ENCODE results near the gene WDPCP. TPM values are rescaled to one million over a fixed set of nuclear protein-coding genes. Genes with fewer than 3 reads are reported as not detected.

Gene WDPCP
- total and polyA plus RNA-seq, 2 of the 8 experiments (the other 6 are each of a cell fraction or from before 2014, with no cell fraction given): 9.3 to 25.8 TPM

GRCh38 chr2:63257473-63257872 is 330.8 kb downstream of the WDPCP start:
- no peak overlapping the region for H4K8ac ChIP-seq (ENCODE audit: extremely low read depth, insufficient read depth, low read length)
- no peak overlapping the region for H4K5ac ChIP-seq (ENCODE audit: insufficient read length, low read depth, low read length)
- no peak overlapping the region for H2BK15ac ChIP-seq (ENCODE audit: low read length)
- no peak for DNase-seq (ENCODE audit: low read depth in 1 of 2, low spot score in 2 of 2)
- H3K14ac ChIP-seq (ENCODE audit: insufficient read length): no peak overlapping the region
- ChIA-PET POLR2A (ENCODE audit: partially characterized antibody) (interaction anchor here (0.6 kb wide), 1 partner anchor 554 kb away, joined by 3 read pairs; no protein-coding TSS in a partner anchor), CTCF (ENCODE audit: partially characterized antibody) (interaction anchor here (0.6 to 1.4 kb wide), 3 partner anchors 15 to 229 kb away, joined by 3 read pairs; no protein-coding TSS in a partner anchor)
- H3K4me3 ChIP-seq (ENCODE audit: extremely low read depth in 1 of 4, insufficient read depth in 2 of 4, low read depth in 3 of 4, low read length in 4 of 4): no peak overlapping the region
- no peak overlapping the region for H4K91ac ChIP-seq (replicated peaks; ENCODE audit: insufficient read length, low read length)
- H3K27me3 ChIP-seq (replicated peaks in 1 of 4; ENCODE audit: control insufficient read depth in 3 of 4, extremely low read depth in 1 of 4, insufficient read depth in 3 of 4, low read length in 3 of 4): no peaks in the 10 kb centered on the region
- H2AFZ ChIP-seq (ENCODE audit: low read length): no peak overlapping the region
- H3K79me2 ChIP-seq (ENCODE audit: control insufficient read depth in 1 of 2, insufficient read depth in 2 of 2, low read length in 2 of 2): no peaks in the 10 kb centered on the region
- no peak overlapping the region for H2BK5ac ChIP-seq (ENCODE audit: low read depth, low read length)
- no peak overlapping the region for H2BK12ac ChIP-seq (ENCODE audit: low read depth, low read length)
- no peak overlapping the region for H3K23ac ChIP-seq (ENCODE audit: insufficient read length)
- H3K56ac ChIP-seq (replicated peaks; ENCODE audit: insufficient read length, low read depth, low read length): no peak overlapping the region
- H3K79me1 ChIP-seq (ENCODE audit: low read depth, low read length): no peaks in the 10 kb centered on the region
- no peaks in the 10 kb centered on the region for H3K9me3 ChIP-seq (ENCODE audit: insufficient read depth in 2 of 2, low read depth in 1 of 2, low read length in 1 of 2)
- no peak for FAIRE-seq
- H2AK5ac ChIP-seq (ENCODE audit: low read depth, low read length): no peak overlapping the region
- H3K4me2 ChIP-seq (ENCODE audit: insufficient read depth in 1 of 2, low read depth in 2 of 2, low read length in 2 of 2): no peak overlapping the region
- no peak overlapping the region for H2BK120ac ChIP-seq (replicated peaks; ENCODE audit: low read depth, low read length)
- no peak overlapping the region for H3K9ac ChIP-seq (replicated peaks in 1 of 4; ENCODE audit: extremely low read depth in 1 of 4, low read depth in 3 of 4, low read length in 3 of 4)
- 93% methylated on average over 2 of the region's 2 CpGs; no CpG with 5 or more reads in 1 of the 2 experiments for whole genome bisulfite sequencing, 2 experiments (ENCODE audit: extremely low coverage in 1 of 2, insufficient coverage in 1 of 2, insufficient read length in 1 of 2, insufficient replicate concordance in 2 of 2, low coverage in 1 of 2, low lambda C conversion rate in 2 of 2, missing lambda C conversion rate in 1 of 2)
- H3K4ac ChIP-seq (replicated peaks; ENCODE audit: insufficient read length, low read depth, low read length): no peak overlapping the region
- no peaks in the 10 kb centered on the region for H4K20me1 ChIP-seq (replicated peaks in 1 of 2; ENCODE audit: control insufficient read depth in 1 of 2, insufficient read depth in 2 of 2, low read length in 2 of 2)
- H3K27ac ChIP-seq (ENCODE audit: low read depth, low read length): no peak overlapping the region
- no peaks in the 10 kb centered on the region for H3K23me2 ChIP-seq (ENCODE audit: low read depth, low read length)
- H3K4me1 ChIP-seq (replicated peaks in 1 of 4; ENCODE audit: control insufficient read depth in 3 of 4, insufficient read depth in 4 of 4, low read length in 3 of 4): peaks cover 0 to 3% (median 0%) of the 10 kb centered on the region in 4 experiments; a peak in 2 of 7 replicates
- no peak overlapping the region for H2BK20ac ChIP-seq (ENCODE audit: low read length)
- no peak overlapping the region for H3K18ac ChIP-seq (ENCODE audit: extremely low read depth, low read length)
- no peaks in the 10 kb centered on the region for H3K36me3 ChIP-seq (ENCODE audit: control insufficient read depth in 2 of 4, insufficient read depth in 4 of 4, low read length in 3 of 4)
- TF ChIP-seq POLR2AphosphoS5 (IDR thresholded peaks at IDR 0.05; ENCODE audit: low read depth, low read length) (no peak), CHD2 (IDR thresholded peaks at IDR 0.05; ENCODE audit: low read length) (no peak), RFX5 (IDR thresholded peaks at IDR 0.05; ENCODE audit: borderline replicate concordance, low read depth, low read length) (no peak), ATF3 (IDR thresholded peaks at IDR 0.05; ENCODE audit: insufficient read depth, low read depth, low read length) (no peak), SIN3A (conservative IDR thresholded peaks at IDR 0.05 in 1 of 2, IDR thresholded peaks at IDR 0.05 in 1 of 2; ENCODE audit: low read depth in 1 of 2, low read length in 2 of 2) (no peak), CBX8 (IDR thresholded peaks at IDR 0.05; ENCODE audit: borderline replicate concordance, low read depth, low read length) (no peak), MAX (IDR thresholded peaks at IDR 0.05) (no peak), SIX5 (IDR thresholded peaks at IDR 0.05; ENCODE audit: low read depth, low read length) (no peak), KDM1A (IDR thresholded peaks at IDR 0.05; ENCODE audit: borderline replicate concordance, low read length) (no peak), FOSL1 (IDR thresholded peaks at IDR 0.05; ENCODE audit: insufficient read depth, low read depth, low read length) (no peak), SUZ12 (IDR thresholded peaks at IDR 0.05; ENCODE audit: low read length) (no peak)
